ENCODE results near the gene CEP57. TPM values are rescaled to one million over a fixed set of nuclear protein-coding genes. Genes with fewer than 3 reads are reported as not detected.
A peak's percentile ranks its signal among the peaks of the same experiment; 100 is the strongest.

The CEP57 gene
- total RNA-seq, 1 experiment from 2014 or later = 38.1 TPM

DNA sequence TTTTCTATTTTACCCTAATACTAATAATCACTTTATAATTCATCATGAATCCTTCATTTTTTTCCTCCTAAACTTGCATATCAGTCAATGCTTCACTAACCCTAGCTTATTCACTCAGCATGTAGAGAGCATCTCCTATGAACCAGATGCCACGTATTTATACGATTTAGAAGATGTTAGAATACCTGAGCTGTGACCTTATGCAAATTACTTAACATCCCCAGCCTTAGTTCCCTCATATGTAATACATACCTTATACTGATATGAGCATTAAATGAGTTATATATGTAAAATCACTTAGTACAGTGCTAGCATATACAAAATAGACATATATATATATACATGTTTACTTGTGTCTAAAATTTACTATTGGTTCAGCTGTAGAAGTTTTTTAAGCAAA, 9.8 kb upstream of the CEP57 start:
- ChIA-PET CTCF (no interaction called here), POLR2A (ENCODE audit: unreplicated experiment) (no interaction called here)
- H3K4me3 ChIP-seq (ENCODE audit: low read length) = no peak overlapping the region
- intact Hi-C loops (cut with micrococcal nuclease) = no loop called here
- BruUV-seq (replicated peaks) = no TSS peak
- H2AFZ ChIP-seq (ENCODE audit: low read length) = no peak overlapping the region
- no peaks in the 10 kb centered on the region for H3K9me2 ChIP-seq (replicated peaks; ENCODE audit: low read length)
- H3K9ac ChIP-seq (ENCODE audit: low read length) = no peak overlapping the region
- H3K27ac ChIP-seq (ENCODE audit: low read length) = no peak overlapping the region
- H3K79me2 ChIP-seq (ENCODE audit: low read length) = no peaks in the 10 kb centered on the region
- H3K4me2 ChIP-seq (ENCODE audit: low read length) = no peak overlapping the region
- no peaks in the 10 kb centered on the region for H4K20me1 ChIP-seq (ENCODE audit: low read length)
- TF ChIP-seq EZH2phosphoT487 (IDR thresholded peaks at IDR 0.05; ENCODE audit: borderline replicate concordance, low read length) (no peak), EZH2 (IDR thresholded peaks at IDR 0.05; ENCODE audit: low read length, unreplicated experiment) (no peak)
- TF ChIP-seq, protein P1, sequence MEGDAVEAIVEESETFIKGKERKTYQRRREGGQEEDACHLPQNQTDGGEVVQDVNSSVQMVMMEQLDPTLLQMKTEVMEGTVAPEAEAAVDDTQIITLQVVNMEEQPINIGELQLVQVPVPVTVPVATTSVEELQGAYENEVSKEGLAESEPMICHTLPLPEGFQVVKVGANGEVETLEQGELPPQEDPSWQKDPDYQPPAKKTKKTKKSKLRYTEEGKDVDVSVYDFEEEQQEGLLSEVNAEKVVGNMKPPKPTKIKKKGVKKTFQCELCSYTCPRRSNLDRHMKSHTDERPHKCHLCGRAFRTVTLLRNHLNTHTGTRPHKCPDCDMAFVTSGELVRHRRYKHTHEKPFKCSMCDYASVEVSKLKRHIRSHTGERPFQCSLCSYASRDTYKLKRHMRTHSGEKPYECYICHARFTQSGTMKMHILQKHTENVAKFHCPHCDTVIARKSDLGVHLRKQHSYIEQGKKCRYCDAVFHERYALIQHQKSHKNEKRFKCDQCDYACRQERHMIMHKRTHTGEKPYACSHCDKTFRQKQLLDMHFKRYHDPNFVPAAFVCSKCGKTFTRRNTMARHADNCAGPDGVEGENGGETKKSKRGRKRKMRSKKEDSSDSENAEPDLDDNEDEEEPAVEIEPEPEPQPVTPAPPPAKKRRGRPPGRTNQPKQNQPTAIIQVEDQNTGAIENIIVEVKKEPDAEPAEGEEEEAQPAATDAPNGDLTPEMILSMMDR (conservative IDR thresholded peaks at IDR 0.05; ENCODE audit: low read depth, low read length) = no peak
- H3K4me1 ChIP-seq (ENCODE audit: insufficient read depth, low read length) = no peaks in the 10 kb centered on the region
- ATAC-seq (no peak), DNase-seq (no peak)
- no peaks in the 10 kb centered on the region for H3K9me3 ChIP-seq (ENCODE audit: low read length)
- H3F3A ChIP-seq (ENCODE audit: low read length, unreplicated experiment) = no peaks in the 10 kb centered on the region
- H3K36me3 ChIP-seq (ENCODE audit: low read depth, low read length) = peaks cover 82% of the 10 kb centered on the region
- no peaks in the 10 kb centered on the region for H3K27me3 ChIP-seq (ENCODE audit: low read length)

DNA sequence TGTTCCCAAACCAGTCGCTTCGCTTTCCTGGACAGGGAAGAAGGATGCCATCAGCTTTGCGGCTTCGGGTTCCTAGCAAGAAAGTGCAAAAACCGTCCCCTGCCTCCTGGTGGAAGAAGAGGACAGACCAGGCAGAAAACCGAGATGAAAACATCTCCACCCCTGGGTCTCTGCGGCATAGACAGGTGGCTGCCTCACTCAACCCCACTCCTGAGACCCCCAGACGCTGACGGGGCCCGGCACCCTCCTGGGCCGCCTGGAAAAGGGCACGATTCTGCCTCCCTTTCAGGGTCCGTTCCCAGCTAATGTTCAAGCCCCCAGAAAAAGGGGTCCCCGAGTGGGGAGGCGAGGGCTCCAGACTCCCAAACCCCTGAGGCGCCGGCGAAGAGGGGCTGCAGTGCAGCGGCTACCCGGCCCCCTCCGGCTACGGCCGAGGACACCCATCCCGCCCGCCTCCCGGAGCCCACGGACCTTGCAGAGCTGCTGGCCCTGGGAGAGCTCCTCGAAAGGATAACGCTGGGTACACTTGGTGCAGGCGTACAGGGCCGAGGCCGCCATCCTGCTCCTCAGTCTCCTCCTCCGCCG, 1.3 kb upstream of the CEP57 start:
- no TSS peak for BruUV-seq (replicated peaks)
- peak overlapping the region; percentile 89 for H3K9ac ChIP-seq (ENCODE audit: low read length)
- intact Hi-C loops (cut with micrococcal nuclease) = loop anchor here (1.0 kb wide), 1 partner anchor 558 kb away; the partner anchor contains the start of gene SESN3
- 0 out of 2 replicates have a peak, but pooled peaks cover 4% of the 10 kb centered on the region for H4K20me1 ChIP-seq (ENCODE audit: low read length)
- H3K36me3 ChIP-seq (ENCODE audit: low read depth, low read length) = peaks cover 16% of the 10 kb centered on the region
- TF ChIP-seq, protein P1 (conservative IDR thresholded peaks at IDR 0.05; ENCODE audit: low read depth, low read length) = peak; percentile 4; the same call in 1 of the 2 replicates
- TF ChIP-seq EZH2 (IDR thresholded peaks at IDR 0.05; ENCODE audit: low read length, unreplicated experiment) (no peak), EZH2phosphoT487 (IDR thresholded peaks at IDR 0.05; ENCODE audit: borderline replicate concordance, low read length) (no peak)
- ATAC-seq = peak; percentile 1
- peaks cover 33% of the 10 kb centered on the region for H3K4me1 ChIP-seq (ENCODE audit: insufficient read depth, low read length)
- H3K4me3 ChIP-seq (ENCODE audit: low read length) = peak overlapping the region; percentile 86
- H3K27me3 ChIP-seq (ENCODE audit: low read length) = no peaks in the 10 kb centered on the region
- H3F3A ChIP-seq (ENCODE audit: low read length, unreplicated experiment) = no peaks in the 10 kb centered on the region
- peak overlapping the region; percentile 87 for H3K27ac ChIP-seq (ENCODE audit: low read length)
- POLR2A ChIA-PET (ENCODE audit: unreplicated experiment) = interaction anchor here (0.5 to 0.6 kb wide), 4 partner anchors 61 to 643 kb away, joined by 3 to 9 read pairs (median 3); no protein-coding TSS in a partner anchor
- H3K79me2 ChIP-seq (ENCODE audit: low read length) = peaks cover 53% of the 10 kb centered on the region
- no peaks in the 10 kb centered on the region for H3K9me3 ChIP-seq (ENCODE audit: low read length)
- peak; percentile 42 for DNase-seq
- peak overlapping the region; percentile 97 for H3K4me2 ChIP-seq (ENCODE audit: low read length)
- CTCF ChIA-PET = interaction anchor here (0.5 kb wide), 1 partner anchor 636 kb away, joined by 4 read pairs; no protein-coding TSS in a partner anchor
- no peaks in the 10 kb centered on the region for H3K9me2 ChIP-seq (replicated peaks; ENCODE audit: low read length)
- H2AFZ ChIP-seq (ENCODE audit: low read length) = peak overlapping the region; percentile 94
